GM18508 (cell line): ENCODE measurements around the gene ING1.
A peak's percentile ranks its signal among the peaks of the same experiment; 100 is the strongest.
"Not testable (repeated sequence)": the region's sequence is repeated elsewhere in the genome, so short reads cannot be mapped to it uniquely, and the experiment has no call there.

Source experiments
- ATAC-seq: cut with Tn5 transposase; IDR thresholded peaks from one replicate; pipeline ENCODE4 v1.9.1; 2021; ENCODE audit warnings: moderate number of reproducible peaks; ENCODE audit not compliant: insufficient read depth, unreplicated experiment

ING1 gene, protein sequence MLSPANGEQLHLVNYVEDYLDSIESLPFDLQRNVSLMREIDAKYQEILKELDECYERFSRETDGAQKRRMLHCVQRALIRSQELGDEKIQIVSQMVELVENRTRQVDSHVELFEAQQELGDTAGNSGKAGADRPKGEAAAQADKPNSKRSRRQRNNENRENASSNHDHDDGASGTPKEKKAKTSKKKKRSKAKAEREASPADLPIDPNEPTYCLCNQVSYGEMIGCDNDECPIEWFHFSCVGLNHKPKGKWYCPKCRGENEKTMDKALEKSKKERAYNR

DNA sequence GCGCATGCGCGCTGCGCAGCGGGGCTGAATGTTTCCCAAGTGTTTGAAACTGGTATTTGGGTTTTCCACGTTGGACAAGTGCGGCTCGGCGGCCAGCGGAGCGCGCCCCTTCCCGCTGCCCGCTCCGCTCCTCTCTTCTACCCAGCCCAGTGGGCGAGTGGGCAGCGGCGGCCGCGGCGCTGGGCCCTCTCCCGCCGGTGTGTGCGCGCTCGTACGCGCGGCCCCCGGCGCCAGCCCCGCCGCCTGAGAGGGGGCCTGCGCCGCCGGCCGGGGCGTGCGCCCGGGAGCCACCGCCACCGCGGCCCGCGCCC, at the start of gene ING1:
TSS of gene ING1 (plus strand) at position 59 of the 311 bp plus-strand sequence. CDS start 450 bp downstream, outside the sequence.
- no peak for ATAC-seq

- no peak for ATAC-seq
Measured at GRCh38 chr13:110664041-110664440, 49.5 kb upstream of the ING1 start.

DNA sequence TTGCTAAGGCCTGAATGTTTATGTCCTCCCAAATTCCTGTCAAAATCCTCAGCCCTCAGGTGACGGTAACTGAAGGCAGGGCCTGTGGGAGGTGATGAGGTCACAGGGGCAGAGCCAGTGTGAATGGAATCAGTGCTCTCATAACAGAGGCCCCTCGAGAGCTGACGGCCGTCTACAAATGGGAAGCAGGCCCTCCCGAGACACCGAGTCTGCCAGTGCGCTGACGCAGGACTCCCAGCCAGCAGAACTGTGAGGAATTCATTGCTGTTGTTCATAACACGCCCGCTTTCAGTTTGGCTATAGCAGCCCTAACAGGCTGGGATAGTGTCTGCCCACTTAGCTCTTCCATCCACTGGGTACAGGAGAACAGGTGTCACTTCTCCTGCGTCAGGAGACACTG, 48.8 kb upstream of the ING1 start:
- no peak for ATAC-seq

GRCh38 chr13:110665491-110666254, 47.8 kb upstream of the ING1 start:
- no peak for ATAC-seq

- no peak for ATAC-seq
Measured at GRCh38 chr13:110666255-110666533, 47.3 kb upstream of the ING1 start.

DNA sequence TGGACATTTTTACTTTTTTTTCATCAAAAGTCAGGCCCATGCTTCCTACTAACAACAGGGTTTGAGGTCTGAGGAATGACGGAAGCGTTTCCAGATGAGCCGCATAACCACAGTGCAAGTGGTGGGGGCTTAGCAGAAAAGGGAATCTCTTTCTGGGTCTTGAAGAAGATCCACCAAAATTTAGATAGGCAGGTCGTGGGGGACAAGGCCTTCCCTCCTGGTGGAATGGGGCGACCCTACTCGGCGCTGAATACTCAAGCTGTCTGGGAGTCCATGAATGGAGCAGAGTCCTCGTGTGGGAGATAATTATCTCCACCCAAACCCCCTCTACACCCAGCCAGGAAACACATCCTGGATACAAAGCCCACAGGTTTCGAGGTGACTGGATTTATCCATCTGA, 44.5 kb upstream of the ING1 start:
- no peak for ATAC-seq

DNA sequence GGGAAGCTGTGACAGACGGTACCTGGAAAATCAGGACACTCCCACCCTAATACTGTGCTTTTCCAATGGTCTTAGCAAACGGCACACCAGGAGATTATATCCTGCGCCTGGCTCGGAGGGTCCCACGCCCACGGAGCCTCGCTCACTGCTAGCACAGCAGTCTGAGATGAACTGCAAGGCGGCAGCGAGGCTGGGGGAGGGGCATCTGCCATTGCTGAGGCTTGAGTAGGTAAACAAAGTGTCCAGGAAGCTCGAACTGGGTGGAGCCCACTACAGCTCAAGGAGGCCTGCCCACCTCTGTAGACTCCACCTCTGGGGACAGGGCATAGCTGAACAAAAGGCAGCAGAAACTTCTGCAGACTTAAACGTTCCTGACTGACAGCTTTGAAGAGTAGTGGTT, 43.7 kb upstream of the ING1 start:
- not testable (repeated sequence) for ATAC-seq

DNA sequence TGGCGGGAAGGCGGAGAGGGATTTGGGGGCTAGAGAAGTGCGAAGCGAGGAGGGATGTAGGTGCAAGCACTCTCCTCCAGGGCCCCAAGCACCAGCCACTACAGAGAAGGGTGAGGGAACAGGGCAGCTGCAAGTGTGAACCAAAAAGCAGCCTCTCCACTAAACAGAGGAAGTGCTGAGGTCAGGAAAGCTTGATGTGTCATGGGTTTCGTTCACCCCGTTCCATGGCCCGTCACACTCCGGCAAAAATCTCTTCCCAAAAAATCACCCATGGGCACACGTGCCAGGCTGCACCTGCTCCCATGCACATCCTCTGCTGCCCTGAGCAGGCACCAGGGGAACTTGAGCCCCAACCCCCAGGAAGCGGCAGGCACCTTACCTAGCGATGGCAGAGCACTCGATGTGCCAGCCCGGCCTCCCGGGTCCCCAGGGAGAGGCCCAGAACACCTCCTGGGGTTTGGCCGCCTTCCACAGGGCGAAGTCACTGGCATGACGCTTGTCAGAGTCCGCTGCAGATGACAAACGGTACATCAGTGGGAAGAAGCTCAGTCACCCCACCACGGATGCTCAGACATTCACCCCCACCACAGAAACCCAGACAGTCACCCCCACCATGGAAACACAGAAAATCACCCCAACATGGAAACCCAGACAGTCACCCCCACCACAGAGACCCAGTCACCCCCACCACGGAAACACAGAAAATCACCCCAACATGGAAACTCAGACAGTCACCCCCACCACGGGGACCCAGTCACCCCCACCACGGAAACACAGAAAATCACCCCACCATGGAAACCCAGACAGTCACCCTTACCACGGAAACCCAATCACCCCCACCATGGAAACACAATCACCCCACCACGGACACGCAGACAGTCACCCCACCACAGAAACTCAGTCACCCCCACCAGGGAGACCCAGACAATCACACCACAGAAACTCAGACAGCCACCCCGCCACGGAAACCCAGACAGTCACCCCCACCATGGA, 36.6 kb upstream of the ING1 start:
- peak; percentile 63 for ATAC-seq

- no peak for ATAC-seq
Measured at GRCh38 chr13:110677731-110678545, 35.6 kb upstream of the ING1 start.

DNA sequence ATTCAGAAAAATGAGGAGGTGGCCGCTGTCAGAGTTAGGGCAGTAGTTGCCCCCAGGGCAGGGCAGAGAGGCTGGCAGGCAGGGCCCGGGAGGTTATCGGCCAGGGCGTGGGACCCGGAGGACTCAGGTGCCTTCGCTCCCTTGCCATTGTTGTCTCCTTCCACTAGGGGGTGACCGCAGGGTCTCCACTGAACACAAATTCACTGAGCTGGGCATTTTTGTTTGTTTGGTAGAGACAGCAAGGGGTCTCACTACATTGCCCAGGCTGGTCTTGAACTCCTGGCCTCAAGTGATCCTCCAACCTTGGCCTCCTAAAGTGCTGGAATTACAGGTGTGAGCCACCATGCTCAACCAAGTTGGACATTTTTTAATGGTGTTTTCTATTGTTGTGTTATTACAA, 32.6 kb upstream of the ING1 start:
- ATAC-seq = no peak

GRCh38 chr13:110681868-110682550, 31.5 kb upstream of the ING1 start:
- no peak for ATAC-seq

DNA sequence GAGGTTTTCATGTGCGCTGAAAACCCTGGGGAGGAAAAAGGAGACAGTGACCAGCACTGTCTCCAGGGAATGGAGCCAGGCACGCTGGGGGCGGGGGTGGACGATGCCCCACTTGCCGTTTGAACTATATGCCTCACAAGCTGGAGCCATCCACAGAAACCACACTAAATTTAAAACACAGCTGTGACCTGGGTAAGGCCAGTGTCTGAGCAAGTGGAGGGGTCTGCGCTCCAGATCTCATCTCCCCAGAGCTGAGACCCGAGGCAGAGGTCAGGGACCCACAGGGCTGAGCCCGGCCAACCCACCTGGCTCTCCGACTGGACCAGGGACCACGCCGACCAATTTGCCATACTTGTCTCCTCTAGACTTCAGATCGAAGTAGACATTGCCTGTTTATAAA, 30.8 kb upstream of the ING1 start:
- ATAC-seq = no peak

GRCh38 chr13:110683203-110683883, 30.2 kb upstream of the ING1 start:
- ATAC-seq = no peak

- ATAC-seq = no peak
Measured at GRCh38 chr13:110683921-110684320, 29.6 kb upstream of the ING1 start.

DNA sequence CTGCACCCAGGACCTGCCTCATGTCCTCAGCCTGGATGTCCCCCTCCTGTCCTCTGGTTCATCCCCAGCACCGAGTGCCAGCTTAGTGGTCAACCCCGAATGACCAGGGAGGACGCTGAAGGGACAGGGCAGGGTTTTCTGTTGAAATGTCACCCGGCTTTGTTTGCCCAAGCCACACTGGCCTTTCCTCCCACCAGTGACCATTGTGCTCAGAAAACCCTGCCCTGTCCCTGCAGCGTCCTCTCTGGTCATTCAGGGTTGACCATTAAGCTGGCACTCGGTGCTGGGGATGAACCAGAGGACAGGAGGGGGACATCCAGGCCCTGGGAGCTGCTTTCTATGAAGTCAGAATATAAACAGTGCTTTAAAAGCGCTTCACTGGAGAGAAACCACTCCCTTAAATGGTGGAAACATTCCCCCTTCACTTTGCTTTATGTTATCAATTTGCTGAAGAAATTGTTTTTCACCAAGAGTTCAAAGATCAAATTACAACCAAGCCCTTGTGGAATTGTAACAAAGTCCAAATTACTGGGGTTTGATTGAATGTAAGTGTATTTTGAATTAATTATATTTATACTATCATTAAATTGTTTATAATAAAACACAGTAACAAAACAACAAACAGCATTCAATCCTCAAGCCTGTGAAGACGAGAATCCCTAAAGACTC, 29.0 kb upstream of the ING1 start:
- no peak for ATAC-seq

DNA sequence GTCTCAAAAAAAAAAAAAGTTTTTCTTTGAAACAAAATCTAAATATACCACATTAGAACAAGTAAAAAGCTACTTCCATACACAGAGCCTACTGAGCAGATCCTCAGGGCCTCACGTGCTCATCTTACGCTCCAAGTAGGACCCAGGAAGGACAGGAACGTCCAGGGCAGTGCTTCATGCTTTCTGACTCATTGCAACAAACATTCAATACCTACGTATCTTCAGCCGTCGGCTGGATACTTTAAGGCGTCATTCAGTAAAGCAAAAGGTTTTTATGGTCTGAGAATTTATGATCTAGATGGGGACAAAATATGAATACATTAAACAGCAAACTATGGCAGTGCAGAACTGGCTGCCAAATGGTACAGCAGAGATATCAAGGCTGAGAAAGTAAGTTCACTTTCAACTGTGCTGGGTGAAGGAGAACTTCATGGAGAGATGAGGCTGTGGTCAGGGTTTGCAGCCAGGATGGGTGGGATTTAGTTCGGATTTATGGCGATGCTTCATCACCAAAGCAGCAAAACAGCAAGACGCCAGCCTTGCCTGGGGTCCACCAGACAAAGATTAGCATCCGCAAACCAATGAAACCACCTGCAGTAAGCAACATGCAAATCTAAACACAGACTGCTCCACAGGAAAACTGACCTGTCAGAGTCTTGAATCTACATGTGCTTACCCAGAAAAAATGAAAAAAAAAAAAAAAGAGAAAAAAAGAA, 28.0 kb upstream of the ING1 start:
- no peak for ATAC-seq

DNA sequence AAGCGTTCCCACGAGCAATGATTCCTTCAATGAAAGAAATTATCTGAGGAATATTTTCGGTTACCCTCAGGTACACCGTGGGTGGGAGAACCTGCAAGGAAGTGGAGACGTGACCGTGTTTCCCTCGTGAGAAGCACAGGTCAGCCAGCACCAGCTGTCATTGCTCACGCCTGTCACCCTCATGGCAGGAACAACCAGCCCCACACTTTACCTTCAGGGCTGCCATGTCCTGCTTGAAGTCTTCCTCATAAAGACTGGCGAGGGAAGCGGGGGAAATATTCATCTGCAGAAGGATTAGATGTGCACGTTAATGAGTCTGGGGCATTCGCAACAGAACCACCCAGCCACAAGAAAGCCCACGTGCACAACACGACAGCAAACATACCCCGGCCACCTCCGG, 25.8 kb upstream of the ING1 start:
- no peak for ATAC-seq

- ATAC-seq = no peak
Measured at GRCh38 chr13:110689041-110689440, 24.5 kb upstream of the ING1 start.
